HEK293T (cell line): Measurements from ENCODE around the gene OR2H2.

Experiments
- CTCF ChIA-PET: fragments of 350-600 bp; formaldehyde crosslinking; extraction: SDS; loops from one replicate; lab custom pipeline; 2021; ENCODE audit warnings: antibody characterized with exemption, inconsistent platforms; lab: Yijun Ruan, JAX
- POLR2A ChIA-PET: fragments of 350-600 bp; formaldehyde crosslinking; extraction: SDS; loops from one replicate; lab custom pipeline; 2020; ENCODE audit warnings: antibody characterized with exemption, inconsistent platforms; lab: Yijun Ruan, JAX
- DNase-seq: peaks from one replicate; pipeline ENCODE4 v3.0.0; 2012; ENCODE audit warnings: mixed read lengths; ENCODE audit errors: extremely low spot score
- ARNT ChIP-seq: fragments of 450-650 bp; IDR thresholded peaks from 2 replicates; pipeline ENCODE4 v1.6.1; 2017; ENCODE audit warnings: mild to moderate bottlenecking
- BHLHE40 ChIP-seq: fragments of 450-650 bp; IDR thresholded peaks from 2 replicates; pipeline ENCODE4 v1.6.1; 2016; ENCODE audit warnings: mild to moderate bottlenecking, moderate library complexity, borderline replicate concordance
- CTBP1 ChIP-seq: fragments of 450-650 bp; IDR thresholded peaks from 2 replicates; pipeline ENCODE4 v1.6.1; 2016; ENCODE audit warnings: borderline replicate concordance
- ELF4 ChIP-seq: fragments of 450-650 bp; IDR thresholded peaks from 2 replicates; pipeline ENCODE4 v1.6.1; 2017; ENCODE audit warnings: antibody characterized with exemption
- FOXA1 ChIP-seq: fragments of 450-650 bp; IDR thresholded peaks from 2 replicates; pipeline ENCODE4 v1.6.1; 2016; ENCODE audit warnings: mild to moderate bottlenecking
- FOXK2 ChIP-seq: fragments of 450-650 bp; IDR thresholded peaks from 2 replicates; pipeline ENCODE4 v1.6.1; 2016; ENCODE audit warnings: mild to moderate bottlenecking
- FOXM1 ChIP-seq: fragments of 450-650 bp; IDR thresholded peaks from 2 replicates; pipeline ENCODE4 v1.6.1; 2017; ENCODE audit warnings: mild to moderate bottlenecking, borderline replicate concordance
- HDGF ChIP-seq: fragments of 450-650 bp; IDR thresholded peaks from 2 replicates; pipeline ENCODE4 v1.6.1; 2017; ENCODE audit warnings: antibody characterized with exemption, borderline replicate concordance
- L3MBTL2 ChIP-seq: fragments of 450-650 bp; conservative IDR thresholded peaks from 2 replicates; pipeline ENCODE4 v1.6.1; 2016; ENCODE audit warnings: mild to moderate bottlenecking
- LEF1 ChIP-seq: fragments of 450-650 bp; IDR thresholded peaks from 2 replicates; pipeline ENCODE4 v1.6.1; 2017; ENCODE audit warnings: mild to moderate bottlenecking, borderline replicate concordance
- NFRKB ChIP-seq: fragments of 450-650 bp; IDR thresholded peaks from 2 replicates; pipeline ENCODE4 v1.6.1; 2016; ENCODE audit warnings: mild to moderate bottlenecking, moderate library complexity
- SP1 ChIP-seq: fragments of 450-650 bp; IDR thresholded peaks from 2 replicates; pipeline ENCODE4 v1.6.1; 2017
- SUZ12 ChIP-seq: fragments of 450-650 bp; IDR thresholded peaks from 2 replicates; pipeline ENCODE4 v1.6.1; 2016; ENCODE audit warnings: mild to moderate bottlenecking
- TARDBP ChIP-seq: fragments of 450-650 bp; IDR thresholded peaks from 2 replicates; pipeline ENCODE4 v1.6.1; 2016
- ZNF384 ChIP-seq: fragments of 450-650 bp; IDR thresholded peaks from 2 replicates; pipeline ENCODE4 v1.6.1; 2016
- TF ChIP-seq, protein P1 (sequence below): fragments of 450-650 bp; IDR thresholded peaks from 2 replicates; pipeline ENCODE4 v1.6.1; 2016

Gene OR2H2

DNA sequence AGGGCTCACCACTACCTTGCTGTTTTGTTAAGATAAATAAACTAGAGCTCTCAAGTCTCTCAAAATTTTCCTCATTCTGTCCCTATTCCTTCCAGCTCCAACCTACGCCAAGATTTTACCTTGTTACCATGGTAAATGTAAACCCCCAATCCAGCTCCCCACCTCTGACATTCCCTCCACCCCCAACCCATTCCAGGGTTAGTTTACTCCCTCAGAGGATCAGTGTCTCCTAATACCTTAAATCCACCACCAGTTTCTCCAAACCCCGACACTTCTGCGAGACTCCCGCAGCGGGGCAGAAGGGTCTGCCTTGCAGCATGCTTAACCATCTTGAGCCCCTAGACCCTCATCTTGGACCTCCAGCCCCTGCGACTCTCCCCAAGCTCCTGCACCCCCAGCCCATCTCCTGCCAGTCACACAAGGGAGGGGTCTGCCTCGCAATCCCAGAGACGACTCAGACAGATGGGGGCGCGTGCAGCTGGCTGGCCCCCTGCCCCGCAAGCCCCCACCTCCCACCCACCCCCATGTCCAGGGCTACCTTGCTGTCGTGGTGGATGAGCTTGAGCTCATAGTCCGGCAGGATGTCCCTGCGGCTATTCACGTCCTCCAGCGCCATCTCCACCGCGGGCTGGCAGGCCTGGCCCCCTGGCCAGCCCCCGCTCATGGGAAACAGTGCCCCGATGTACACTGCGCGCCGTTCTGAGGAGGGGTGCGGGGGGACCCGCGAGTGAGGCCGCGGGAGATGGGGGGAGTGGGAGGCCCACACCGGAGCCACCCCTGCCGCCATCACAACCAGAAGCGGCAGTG, 42.2 kb downstream of the OR2H2 start:
- TF ChIP-seq L3MBTL2 = no peak
- no peak for TF ChIP-seq ZNF384
- no peak for TF ChIP-seq FOXM1
- no peak for TF ChIP-seq FOXK2
- no peak for TF ChIP-seq ARNT
- no peak for TF ChIP-seq HDGF
- no peak for TF ChIP-seq CTBP1
- TF ChIP-seq, protein P1, sequence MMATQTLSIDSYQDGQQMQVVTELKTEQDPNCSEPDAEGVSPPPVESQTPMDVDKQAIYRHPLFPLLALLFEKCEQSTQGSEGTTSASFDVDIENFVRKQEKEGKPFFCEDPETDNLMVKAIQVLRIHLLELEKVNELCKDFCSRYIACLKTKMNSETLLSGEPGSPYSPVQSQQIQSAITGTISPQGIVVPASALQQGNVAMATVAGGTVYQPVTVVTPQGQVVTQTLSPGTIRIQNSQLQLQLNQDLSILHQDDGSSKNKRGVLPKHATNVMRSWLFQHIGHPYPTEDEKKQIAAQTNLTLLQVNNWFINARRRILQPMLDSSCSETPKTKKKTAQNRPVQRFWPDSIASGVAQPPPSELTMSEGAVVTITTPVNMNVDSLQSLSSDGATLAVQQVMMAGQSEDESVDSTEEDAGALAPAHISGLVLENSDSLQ = no peak
- POLR2A ChIA-PET = interaction anchor here (0.5 to 1.5 kb wide), 2 partner anchors 23 to 550 kb away, joined by 3 to 4 read pairs; no protein-coding TSS in a partner anchor
- no peak for DNase-seq
- CTCF ChIA-PET = interaction anchor here (1.4 to 3.0 kb wide), 3 partner anchors 21 to 27 kb away, joined by 5 to 11 read pairs (median 5); no protein-coding TSS in a partner anchor

DNA sequence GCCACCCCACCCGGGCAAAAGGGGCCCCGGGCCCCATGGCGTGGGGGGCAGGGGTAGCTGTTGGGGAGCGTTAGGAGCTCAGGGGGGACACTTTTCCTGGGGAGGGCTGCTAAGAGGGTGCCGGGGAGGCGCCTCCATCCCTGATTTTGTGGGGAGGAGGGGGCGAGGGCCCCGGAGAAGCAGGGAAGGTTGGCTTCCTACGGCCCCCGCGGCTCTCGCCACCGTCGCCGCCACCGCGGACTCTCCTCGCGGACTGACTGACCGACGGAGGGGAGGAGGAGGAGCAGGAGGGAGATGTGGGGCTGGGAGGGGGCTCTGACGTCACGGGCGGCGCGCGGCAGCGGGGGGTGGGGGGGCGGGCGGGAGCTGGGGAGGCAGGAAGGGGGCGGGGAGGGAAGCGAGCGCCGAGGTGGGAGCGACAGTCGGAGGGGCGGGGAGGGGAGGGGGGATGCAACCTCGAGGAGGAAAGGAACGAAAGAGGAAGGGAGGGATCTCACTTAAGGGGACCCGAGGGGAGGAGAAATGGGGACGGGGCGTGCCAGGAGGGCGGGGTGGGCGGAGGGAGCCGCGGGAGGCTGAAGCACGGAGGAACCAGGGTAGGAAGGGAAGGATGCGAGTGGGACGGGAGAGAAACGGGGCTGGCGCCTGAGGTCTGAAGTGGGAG, 43.0 kb downstream of the OR2H2 start:
- TF ChIP-seq ELF4 = no peak
- TF ChIP-seq NFRKB = no peak
- TF ChIP-seq L3MBTL2 = no peak
- TF ChIP-seq LEF1 = no peak
- no peak for TF ChIP-seq FOXK2
- no peak for TF ChIP-seq FOXA1
- no peak for TF ChIP-seq CTBP1
- no peak for TF ChIP-seq TARDBP
- TF ChIP-seq HDGF = no peak
- no peak for TF ChIP-seq ARNT
- TF ChIP-seq SP1 = no peak
- no peak for TF ChIP-seq FOXM1
- TF ChIP-seq BHLHE40 = no peak
- no peak for TF ChIP-seq ZNF384
- TF ChIP-seq, protein P1 = no peak
- no peak for TF ChIP-seq SUZ12
- POLR2A ChIA-PET = interaction anchor here (1.0 to 1.6 kb wide), 4 partner anchors 14 to 26 kb away, joined by 3 to 6 read pairs (median 4); no protein-coding TSS in a partner anchor

DNA sequence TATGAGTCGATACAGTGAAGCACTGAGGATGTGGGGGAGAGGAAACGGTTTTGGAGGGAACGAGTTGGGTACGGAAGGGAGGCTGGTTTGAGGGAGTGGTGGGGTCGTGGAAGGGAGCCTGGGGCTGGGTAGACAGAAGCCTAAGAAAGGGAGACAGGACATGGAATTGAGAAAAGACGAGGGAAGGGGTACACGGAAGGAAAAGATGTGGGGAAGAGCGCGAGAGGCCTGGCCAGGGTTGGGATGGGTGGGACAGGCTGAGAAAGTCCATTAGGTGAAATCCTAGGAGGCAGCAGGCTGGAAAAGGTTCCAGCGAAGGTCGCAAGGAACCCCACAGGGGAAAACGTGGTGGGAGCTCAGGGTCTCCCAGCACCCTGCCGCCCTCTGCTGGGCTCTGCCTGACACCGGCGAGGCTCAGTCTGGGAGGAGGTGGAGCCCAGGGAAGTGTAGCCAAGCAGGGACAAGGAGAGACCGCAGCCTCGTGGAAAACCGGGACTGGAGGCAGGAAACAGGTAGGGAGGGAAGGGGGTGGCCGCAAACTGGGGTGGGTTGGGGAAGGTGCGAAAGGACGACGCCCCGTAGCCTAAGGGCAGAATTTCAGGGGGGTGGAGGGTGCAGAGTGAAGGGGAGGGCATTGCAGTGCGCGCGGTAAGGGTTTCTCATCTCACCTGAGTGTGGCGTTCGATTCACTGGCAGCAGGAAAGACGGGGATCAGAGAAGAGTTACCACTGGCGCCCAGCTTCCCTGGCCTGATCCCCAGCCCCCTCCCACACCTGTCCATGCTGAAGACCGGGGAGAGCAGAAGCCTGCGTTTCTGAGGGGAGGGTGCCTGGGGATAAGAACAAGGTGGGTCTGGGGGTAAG, 43.7 kb downstream of the OR2H2 start:
- CTCF ChIA-PET = interaction anchor here (0.6 to 3.0 kb wide), 2 partner anchors 22 to 25 kb away, joined by 3 to 11 read pairs; no protein-coding TSS in a partner anchor
- TF ChIP-seq HDGF = no peak
- TF ChIP-seq, protein P1 = no peak
- peak; percentile 76 for TF ChIP-seq L3MBTL2
- DNase-seq = peak; percentile 84
- POLR2A ChIA-PET = interaction anchor here (0.6 to 1.6 kb wide), 4 partner anchors 13 to 715 kb away, joined by 3 to 6 read pairs (median 3); no protein-coding TSS in a partner anchor

More for the DNA sequence above, 43.0 kb downstream of the OR2H2 start:
- peak; percentile 62 for DNase-seq
- CTCF ChIA-PET = interaction anchor here (0.6 to 3.0 kb wide), 2 partner anchors 22 to 25 kb away, joined by 3 to 11 read pairs; no protein-coding TSS in a partner anchor

DNA sequence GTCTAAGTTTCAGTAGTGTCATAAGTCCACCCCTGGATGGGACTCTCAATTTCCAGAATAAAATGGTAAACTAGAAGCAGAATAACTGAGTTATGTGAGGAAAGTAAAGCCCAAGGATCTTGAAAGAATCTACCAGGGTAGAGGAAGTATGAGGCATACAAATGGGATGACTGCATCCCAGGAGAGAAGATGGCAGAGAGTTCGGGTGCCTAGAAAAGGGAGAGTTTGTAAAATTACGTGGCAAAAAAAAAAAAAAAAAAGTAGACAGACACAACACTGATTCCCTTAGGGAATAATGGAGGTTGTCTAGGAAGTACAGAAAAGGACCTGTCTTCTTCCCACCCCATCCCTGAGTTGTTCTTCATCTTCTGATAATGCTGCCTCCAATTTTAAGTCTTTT, 44.6 kb downstream of the OR2H2 start:
- DNase-seq = no peak
- ChIA-PET POLR2A (interaction anchor here (1.6 kb wide), 1 partner anchor 21 kb away, joined by 6 read pairs; no protein-coding TSS in a partner anchor), CTCF (interaction anchor here (3.0 kb wide), 1 partner anchor 21 kb away, joined by 11 read pairs; no protein-coding TSS in a partner anchor)
- TF ChIP-seq SP1 (no peak), LEF1 (no peak), FOXK2 (no peak)

DNA sequence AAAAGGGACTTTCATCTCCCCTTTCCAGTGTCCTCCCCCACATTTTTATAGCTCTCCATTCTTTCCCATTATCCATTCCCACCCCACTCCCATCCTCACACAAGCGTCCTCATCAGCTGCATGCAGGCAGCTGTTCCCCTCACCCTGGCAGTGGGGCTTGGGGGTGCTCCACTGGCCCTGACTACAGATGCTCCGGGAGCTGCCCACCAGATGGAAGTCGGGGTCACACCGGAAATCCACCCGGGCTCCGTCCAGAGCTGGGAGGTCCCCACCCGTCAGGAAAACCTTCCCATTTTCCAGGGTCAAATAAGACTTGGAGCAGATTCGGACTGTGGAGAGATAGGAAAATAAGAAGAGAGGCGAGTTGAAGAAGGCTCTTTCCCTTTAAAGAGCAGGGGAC, 45.4 kb downstream of the OR2H2 start:
- TF ChIP-seq BHLHE40 (no peak), ARNT (no peak), ELF4 (no peak), FOXK2 (no peak), TARDBP (no peak), ZNF384 (no peak), L3MBTL2 (no peak), FOXA1 (no peak)
- CTCF ChIA-PET = no interaction called here
- no peak for DNase-seq
- POLR2A ChIA-PET = interaction anchor here (1.4 kb wide), 1 partner anchor 23 kb away, joined by 3 read pairs; no protein-coding TSS in a partner anchor
